Suprapubic skin (tissue), 4 donors: ENCODE results near the gene CYB5D1. TPM values are rescaled to one million over a fixed set of nuclear protein-coding genes. Genes with fewer than 3 reads are reported as not detected.

Source experiments
- DNase-seq, 2 donors: peaks; one replicate each; pipeline ENCODE4 v3.0.0-alpha.2; 2019; ENCODE audit warnings: low spot score in 2 of 2
- H3K27ac ChIP-seq: fragments of 200-600 bp; sonication (generic); one replicate; pipeline ENCODE4 v1.5.1; 2019
- H3K27me3 ChIP-seq: fragments of 200-600 bp; sonication (generic); one replicate; pipeline ENCODE4 v1.5.1; 2019
- H3K36me3 ChIP-seq: fragments of 200-600 bp; sonication (generic); one replicate; pipeline ENCODE4 v1.5.1; 2019
- H3K4me1 ChIP-seq: fragments of 200-600 bp; sonication (generic); one replicate; pipeline ENCODE4 v1.5.1; 2019
- H3K4me3 ChIP-seq: fragments of 200-600 bp; sonication (generic); one replicate; pipeline ENCODE4 v1.5.1; 2019; ENCODE audit warnings: mild to moderate bottlenecking
- H3K9me3 ChIP-seq: fragments of 200-600 bp; sonication (generic); one replicate; pipeline ENCODE4 v1.5.1; 2019
- EP300 ChIP-seq: sonication (generic); formaldehyde crosslinking; IDR thresholded peaks from one replicate; pipeline ENCODE4 v1.6.1; 2017; ENCODE audit warnings: antibody characterized with exemption
- POLR2A ChIP-seq, 2 donors: fragments of 450-650 bp; IDR thresholded peaks; one replicate each; pipeline ENCODE4 v1.6.1; 2017; ENCODE audit warnings: antibody characterized with exemption in 2 of 2, mild to moderate bottlenecking in 2 of 2, moderate library complexity in 2 of 2
- POLR2AphosphoS5 ChIP-seq, 3 donors: sonication (generic); formaldehyde crosslinking; IDR thresholded peaks; one replicate each; pipeline ENCODE4 v1.6.1; 2017; ENCODE audit warnings: antibody characterized with exemption in 3 of 3
- WGBS: methylation state at CpG from one replicate; pipeline ENCODE4 v1.1.5; 2018; 5-methylcytosine and 5-hydroxymethylcytosine counted together
- total RNA-seq, 4 donors: library from RNA; depleted of rRNA; stranded (reverse); fragments of >200 nt; gene quantifications; one replicate each; pipeline ENCODE4 v1.1.0, GENCODE V29; 2016
- TF ChIP-seq, protein P1 (sequence below), 2 donors: fragments of 200-600 bp in 1 of 2; fragments of 450-650 bp in 1 of 2; sonication (generic) in 1 of 2; IDR thresholded peaks; one replicate each; pipeline ENCODE4 v1.5.1; 2016 to 2019; ENCODE audit warnings: antibody characterized with exemption in 2 of 2, mild to moderate bottlenecking in 1 of 2, moderate library complexity in 1 of 2

The CYB5D1 gene
- total RNA-seq, 4 donors from 2014 or later: 7.1 to 10.8 (median 9.8) TPM

DNA sequence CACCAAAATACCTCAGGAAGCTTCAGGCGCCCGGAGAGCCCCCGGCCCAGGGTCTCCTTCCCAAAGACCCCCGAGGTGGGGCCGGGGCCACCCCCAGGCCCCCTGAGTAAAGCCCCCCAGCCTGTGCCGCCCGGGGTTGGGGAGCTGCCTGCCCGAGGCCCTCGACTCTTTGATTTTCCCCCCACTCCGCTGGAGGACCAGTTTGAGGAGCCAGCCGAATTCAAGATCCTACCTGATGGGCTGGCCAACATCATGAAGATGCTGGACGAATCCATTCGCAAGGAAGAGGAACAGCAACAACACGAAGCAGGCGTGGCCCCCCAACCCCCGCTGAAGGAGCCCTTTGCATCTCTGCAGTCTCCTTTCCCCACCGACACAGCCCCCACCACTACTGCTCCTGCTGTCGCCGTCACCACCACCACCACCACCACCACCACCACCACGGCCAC, 9.6 kb upstream of the CYB5D1 start:
- WGBS: 79% methylated on average over 14 of the region's 20 CpGs
- peaks cover 41% of the 10 kb centered on the region for H3K4me1 ChIP-seq
- no peaks in the 10 kb centered on the region for H3K27me3 ChIP-seq
- no peak for TF ChIP-seq POLR2A (IDR thresholded peaks at IDR 0.05)
- TF ChIP-seq, protein P1, sequence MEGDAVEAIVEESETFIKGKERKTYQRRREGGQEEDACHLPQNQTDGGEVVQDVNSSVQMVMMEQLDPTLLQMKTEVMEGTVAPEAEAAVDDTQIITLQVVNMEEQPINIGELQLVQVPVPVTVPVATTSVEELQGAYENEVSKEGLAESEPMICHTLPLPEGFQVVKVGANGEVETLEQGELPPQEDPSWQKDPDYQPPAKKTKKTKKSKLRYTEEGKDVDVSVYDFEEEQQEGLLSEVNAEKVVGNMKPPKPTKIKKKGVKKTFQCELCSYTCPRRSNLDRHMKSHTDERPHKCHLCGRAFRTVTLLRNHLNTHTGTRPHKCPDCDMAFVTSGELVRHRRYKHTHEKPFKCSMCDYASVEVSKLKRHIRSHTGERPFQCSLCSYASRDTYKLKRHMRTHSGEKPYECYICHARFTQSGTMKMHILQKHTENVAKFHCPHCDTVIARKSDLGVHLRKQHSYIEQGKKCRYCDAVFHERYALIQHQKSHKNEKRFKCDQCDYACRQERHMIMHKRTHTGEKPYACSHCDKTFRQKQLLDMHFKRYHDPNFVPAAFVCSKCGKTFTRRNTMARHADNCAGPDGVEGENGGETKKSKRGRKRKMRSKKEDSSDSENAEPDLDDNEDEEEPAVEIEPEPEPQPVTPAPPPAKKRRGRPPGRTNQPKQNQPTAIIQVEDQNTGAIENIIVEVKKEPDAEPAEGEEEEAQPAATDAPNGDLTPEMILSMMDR (IDR thresholded peaks at IDR 0.05): no peak
- TF ChIP-seq POLR2AphosphoS5 (IDR thresholded peaks at IDR 0.05): no peak
- TF ChIP-seq EP300: no peak
- peaks cover 62% of the 10 kb centered on the region for H3K36me3 ChIP-seq
- no peak overlapping the region for H3K27ac ChIP-seq
- H3K4me3 ChIP-seq: no peak overlapping the region
- DNase-seq: no peak
- no peaks in the 10 kb centered on the region for H3K9me3 ChIP-seq

DNA sequence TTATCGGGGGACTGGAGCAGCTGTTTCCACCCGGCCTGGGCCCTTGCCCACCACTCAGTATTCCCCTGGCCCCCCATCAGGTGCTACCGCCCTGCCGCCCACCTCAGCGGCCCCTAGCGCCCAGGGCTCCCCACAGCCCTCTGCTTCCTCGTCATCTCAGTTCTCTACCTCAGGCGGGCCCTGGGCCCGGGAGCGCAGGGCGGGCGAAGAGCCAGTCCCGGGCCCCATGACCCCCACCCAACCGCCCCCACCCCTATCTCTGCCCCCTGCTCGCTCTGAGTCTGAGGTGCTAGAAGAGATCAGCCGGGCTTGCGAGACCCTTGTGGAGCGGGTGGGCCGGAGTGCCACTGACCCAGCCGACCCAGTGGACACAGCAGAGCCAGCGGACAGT, 9.1 kb upstream of the CYB5D1 start:
- peaks cover 41% of the 10 kb centered on the region for H3K4me1 ChIP-seq
- TF ChIP-seq, protein P1 (IDR thresholded peaks at IDR 0.05): no peak
- TF ChIP-seq POLR2A (IDR thresholded peaks at IDR 0.05): no peak
- no peak for TF ChIP-seq EP300
- TF ChIP-seq POLR2AphosphoS5 (IDR thresholded peaks at IDR 0.05): no peak

DNA sequence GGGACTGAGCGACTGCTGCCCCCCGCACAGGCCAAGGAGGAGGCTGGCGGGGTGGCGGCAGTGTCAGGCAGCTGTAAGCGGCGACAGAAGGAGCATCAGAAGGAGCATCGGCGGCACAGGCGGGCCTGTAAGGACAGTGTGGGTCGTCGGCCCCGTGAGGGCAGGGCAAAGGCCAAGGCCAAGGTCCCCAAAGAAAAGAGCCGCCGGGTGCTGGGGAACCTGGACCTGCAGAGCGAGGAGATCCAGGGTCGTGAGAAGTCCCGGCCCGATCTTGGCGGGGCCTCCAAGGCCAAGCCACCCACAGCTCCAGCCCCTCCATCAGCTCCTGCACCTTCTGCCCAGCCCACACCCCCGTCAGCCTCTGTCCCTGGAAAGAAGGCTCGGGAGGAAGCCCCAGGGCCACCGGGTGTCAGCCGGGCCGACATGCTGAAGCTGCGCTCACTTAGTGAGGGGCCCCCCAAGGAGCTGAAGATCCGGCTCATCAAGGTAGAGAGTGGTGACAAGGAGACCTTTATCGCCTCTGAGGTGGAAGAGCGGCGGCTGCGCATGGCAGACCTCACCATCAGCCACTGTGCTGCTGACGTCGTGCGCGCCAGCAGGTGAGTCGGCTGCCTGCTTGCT, 8.6 kb upstream of the CYB5D1 start:
- H3K36me3 ChIP-seq: peaks cover 71% of the 10 kb centered on the region
- no peaks in the 10 kb centered on the region for H3K9me3 ChIP-seq
- no peaks in the 10 kb centered on the region for H3K27me3 ChIP-seq
- TF ChIP-seq POLR2AphosphoS5 (IDR thresholded peaks at IDR 0.05) (no peak), POLR2A (IDR thresholded peaks at IDR 0.05) (no peak), EP300 (no peak)
- TF ChIP-seq, protein P1 (IDR thresholded peaks at IDR 0.05): no peak
- no peak for DNase-seq
- H3K27ac ChIP-seq: no peak overlapping the region
- no peak overlapping the region for H3K4me3 ChIP-seq
- 93% methylated on average over 23 of the region's 35 CpGs for WGBS
- peaks cover 38% of the 10 kb centered on the region for H3K4me1 ChIP-seq

More for the DNA sequence above, 9.1 kb upstream of the CYB5D1 start:
- no peaks in the 10 kb centered on the region for H3K9me3 ChIP-seq
- DNase-seq: no peak
- no peaks in the 10 kb centered on the region for H3K27me3 ChIP-seq
- 95% methylated on average over 21 of the region's 21 CpGs for WGBS
- peaks cover 68% of the 10 kb centered on the region for H3K36me3 ChIP-seq
- H3K27ac ChIP-seq: no peak overlapping the region
- H3K4me3 ChIP-seq: no peak overlapping the region

DNA sequence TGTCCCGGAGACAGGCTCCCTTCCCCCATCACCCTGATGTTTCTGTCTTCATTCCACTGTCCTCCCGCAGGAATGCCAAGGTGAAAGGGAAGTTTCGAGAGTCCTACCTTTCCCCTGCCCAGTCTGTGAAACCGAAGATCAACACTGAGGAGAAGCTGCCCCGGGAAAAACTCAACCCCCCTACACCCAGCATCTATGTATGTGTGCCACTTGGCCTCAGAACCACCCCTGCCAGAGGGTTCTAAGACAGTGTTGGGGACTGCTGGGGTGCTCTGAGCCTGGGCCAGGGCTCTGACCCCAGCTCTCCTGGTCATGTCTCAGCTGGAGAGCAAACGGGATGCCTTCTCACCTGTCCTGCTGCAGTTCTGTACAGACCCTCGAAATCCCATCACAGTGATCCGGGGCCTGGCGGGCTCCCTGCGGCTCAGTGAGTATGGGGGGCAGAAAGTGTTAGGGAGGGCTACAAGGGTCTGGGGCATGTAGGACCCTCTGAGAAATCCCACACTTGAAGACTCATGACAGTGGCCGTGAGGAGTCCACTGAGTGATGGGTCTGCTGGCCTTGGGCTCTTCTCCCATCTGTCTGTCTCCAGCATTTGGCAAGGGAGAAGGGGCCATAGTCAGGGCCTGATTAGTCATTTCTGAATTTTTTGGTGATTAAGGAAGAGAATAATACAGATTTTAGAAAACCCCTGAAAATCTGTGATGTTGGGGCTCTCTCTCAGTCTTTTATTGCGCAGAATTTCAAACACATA, 7.9 kb upstream of the CYB5D1 start:
- DNase-seq: peak in 1 of 2 donors; percentile 60
- Histone ChIP-seq H3K27ac (no peak overlapping the region), H3K27me3 (no peaks in the 10 kb centered on the region), H3K36me3 (peaks cover 71% of the 10 kb centered on the region), H3K4me1 (peaks cover 37% of the 10 kb centered on the region), H3K9me3 (no peaks in the 10 kb centered on the region), H3K4me3 (no peak overlapping the region)
- WGBS: 80% methylated on average over 8 of the region's 12 CpGs
- TF ChIP-seq, protein P1 (IDR thresholded peaks at IDR 0.05): no peak
- TF ChIP-seq POLR2A (IDR thresholded peaks at IDR 0.05) (no peak), POLR2AphosphoS5 (IDR thresholded peaks at IDR 0.05) (no peak), EP300 (no peak)
